Camera-type eye (tissue), 1 donor: ENCODE results near the gene NTNG1. TPM values are rescaled to one million over a fixed set of nuclear protein-coding genes. Genes with fewer than 3 reads are reported as not detected.

Experiments
- total RNA-seq: library from RNA; depleted of rRNA; stranded (reverse); fragments of >200 nt; gene quantifications from one replicate; pipeline ENCODE4 v1.2.3, GENCODE V29; 2014

Gene NTNG1
- 19.1 TPM for total RNA-seq

DNA sequence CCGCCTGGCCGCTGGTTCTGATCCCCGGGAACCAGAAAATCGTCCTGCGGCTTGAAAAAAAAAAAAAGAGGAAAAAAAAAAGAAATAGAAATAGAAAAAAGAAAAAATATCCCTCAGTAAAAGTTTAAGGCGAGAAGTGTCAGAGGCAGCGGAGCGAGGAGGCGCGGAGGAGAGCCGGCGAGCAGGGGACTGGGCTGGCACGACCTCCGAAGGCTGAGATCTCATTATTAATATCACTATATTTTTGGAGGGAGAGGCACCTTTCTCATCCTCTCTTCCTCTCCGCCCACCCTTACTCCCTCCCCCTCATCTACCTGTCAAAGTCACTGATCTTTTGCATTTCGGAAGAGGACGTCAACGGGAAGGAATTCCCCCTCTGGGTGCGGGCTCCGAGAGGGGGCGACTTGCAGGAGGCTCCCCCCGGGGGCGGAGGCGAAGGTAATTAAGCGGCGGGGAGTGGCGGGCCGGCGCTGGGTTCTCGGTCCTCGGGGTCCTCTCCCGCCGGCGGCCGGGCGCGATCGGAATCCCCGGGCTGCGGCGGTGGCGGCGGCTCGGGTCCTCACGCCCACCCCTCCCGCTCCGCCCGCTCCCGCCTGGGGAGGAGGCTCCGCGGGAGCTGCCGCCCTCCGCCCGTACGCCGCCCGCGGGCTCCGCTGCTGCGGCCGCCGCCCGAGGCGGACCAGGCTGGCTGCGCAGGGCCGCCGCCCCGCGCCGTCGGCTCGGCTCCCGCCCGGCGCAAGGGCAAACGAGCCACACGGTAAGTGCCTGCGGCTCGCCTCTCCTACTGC lies at the start of gene NTNG1:
TSS of gene NTNG1 (plus strand) at position 337 of the 788 bp plus-strand sequence.

Other genes with a start within 250 kb of the NTNG1 start
- 29.9 TPM for gene PRMT6, start 84.4 kb upstream of the NTNG1 start, total RNA-seq